HEK293T (cell line): Measurements from ENCODE around the gene GPR37L1.

Source experiments
- CTCF ChIA-PET: fragments of 350-600 bp; formaldehyde crosslinking; extraction: SDS; loops from one replicate; lab custom pipeline; 2021; ENCODE audit warnings: antibody characterized with exemption, inconsistent platforms; lab: Yijun Ruan, JAX
- POLR2A ChIA-PET: fragments of 350-600 bp; formaldehyde crosslinking; extraction: SDS; loops from one replicate; lab custom pipeline; 2020; ENCODE audit warnings: antibody characterized with exemption, inconsistent platforms; lab: Yijun Ruan, JAX
- DNase-seq: peaks from one replicate; pipeline ENCODE4 v3.0.0; 2012; ENCODE audit warnings: mixed read lengths; ENCODE audit errors: extremely low spot score
- ARNT ChIP-seq: fragments of 450-650 bp; IDR thresholded peaks from 2 replicates; pipeline ENCODE4 v1.6.1; 2017; ENCODE audit warnings: mild to moderate bottlenecking
- BHLHE40 ChIP-seq: fragments of 450-650 bp; IDR thresholded peaks from 2 replicates; pipeline ENCODE4 v1.6.1; 2016; ENCODE audit warnings: mild to moderate bottlenecking, moderate library complexity, borderline replicate concordance
- CTBP1 ChIP-seq: fragments of 450-650 bp; IDR thresholded peaks from 2 replicates; pipeline ENCODE4 v1.6.1; 2016; ENCODE audit warnings: borderline replicate concordance
- ELF4 ChIP-seq: fragments of 450-650 bp; IDR thresholded peaks from 2 replicates; pipeline ENCODE4 v1.6.1; 2017; ENCODE audit warnings: antibody characterized with exemption
- FOXA1 ChIP-seq: fragments of 450-650 bp; IDR thresholded peaks from 2 replicates; pipeline ENCODE4 v1.6.1; 2016; ENCODE audit warnings: mild to moderate bottlenecking
- FOXK2 ChIP-seq: fragments of 450-650 bp; IDR thresholded peaks from 2 replicates; pipeline ENCODE4 v1.6.1; 2016; ENCODE audit warnings: mild to moderate bottlenecking
- FOXM1 ChIP-seq: fragments of 450-650 bp; IDR thresholded peaks from 2 replicates; pipeline ENCODE4 v1.6.1; 2017; ENCODE audit warnings: mild to moderate bottlenecking, borderline replicate concordance
- HDGF ChIP-seq: fragments of 450-650 bp; IDR thresholded peaks from 2 replicates; pipeline ENCODE4 v1.6.1; 2017; ENCODE audit warnings: antibody characterized with exemption, borderline replicate concordance
- L3MBTL2 ChIP-seq: fragments of 450-650 bp; conservative IDR thresholded peaks from 2 replicates; pipeline ENCODE4 v1.6.1; 2016; ENCODE audit warnings: mild to moderate bottlenecking
- LEF1 ChIP-seq: fragments of 450-650 bp; IDR thresholded peaks from 2 replicates; pipeline ENCODE4 v1.6.1; 2017; ENCODE audit warnings: mild to moderate bottlenecking, borderline replicate concordance
- NFRKB ChIP-seq: fragments of 450-650 bp; IDR thresholded peaks from 2 replicates; pipeline ENCODE4 v1.6.1; 2016; ENCODE audit warnings: mild to moderate bottlenecking, moderate library complexity
- SP1 ChIP-seq: fragments of 450-650 bp; IDR thresholded peaks from 2 replicates; pipeline ENCODE4 v1.6.1; 2017
- SUZ12 ChIP-seq: fragments of 450-650 bp; IDR thresholded peaks from 2 replicates; pipeline ENCODE4 v1.6.1; 2016; ENCODE audit warnings: mild to moderate bottlenecking
- TARDBP ChIP-seq: fragments of 450-650 bp; IDR thresholded peaks from 2 replicates; pipeline ENCODE4 v1.6.1; 2016
- ZNF384 ChIP-seq: fragments of 450-650 bp; IDR thresholded peaks from 2 replicates; pipeline ENCODE4 v1.6.1; 2016
- TF ChIP-seq, protein P1 (sequence below): fragments of 450-650 bp; IDR thresholded peaks from 2 replicates; pipeline ENCODE4 v1.6.1; 2016

The GPR37L1 gene

DNA sequence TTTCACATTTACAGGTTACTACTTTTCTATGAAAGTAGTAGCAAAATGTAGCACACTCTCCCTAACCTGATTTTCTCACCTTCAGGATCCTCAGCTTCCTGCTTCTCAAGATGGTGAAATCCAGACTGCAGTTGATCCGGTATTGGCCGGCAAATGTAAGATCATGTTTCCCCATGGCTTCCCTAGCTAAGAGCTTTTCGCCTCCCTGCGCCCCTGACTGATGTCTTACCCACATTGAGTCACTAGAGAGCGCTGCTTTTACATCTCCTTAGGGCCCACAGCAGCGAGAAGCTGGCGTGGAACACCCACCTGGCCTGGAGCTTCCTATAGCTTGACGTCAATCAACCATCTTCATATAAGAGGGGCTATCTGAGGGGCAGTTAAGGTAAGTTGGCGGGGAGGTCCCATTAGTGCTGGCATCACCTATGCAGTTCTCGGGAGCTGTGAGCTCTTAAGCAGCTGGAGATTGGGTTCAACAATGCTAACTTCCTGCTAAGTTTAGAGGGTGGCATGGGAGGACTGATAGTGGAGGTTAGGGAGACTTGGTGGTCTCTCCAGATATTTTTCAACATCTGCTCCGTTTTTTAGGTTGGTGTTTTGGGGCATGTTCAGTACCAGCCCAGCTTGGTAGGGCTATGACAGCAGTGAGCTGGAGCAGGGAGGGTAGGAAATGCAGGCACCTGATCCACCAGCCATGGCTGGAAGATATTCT is 32.2 kb downstream of the GPR37L1 start:
- CTCF ChIA-PET: interaction anchor here (0.5 to 2.5 kb wide), 21 partner anchors 8 to 187 kb away, joined by 3 to 13 read pairs (median 4); partner anchors contain the start of genes ARL8A, GPR37L1 and UBE2T
- POLR2A ChIA-PET: interaction anchor here (0.6 to 1.7 kb wide), 2 partner anchors 11 to 1287 kb away, joined by 3 to 9 read pairs; partner anchors contain the start of gene ARL8A
- TF ChIP-seq LEF1 (no peak), BHLHE40 (no peak), FOXK2 (no peak), HDGF (no peak), L3MBTL2 (no peak), CTBP1 (no peak)
- TF ChIP-seq, protein P1, sequence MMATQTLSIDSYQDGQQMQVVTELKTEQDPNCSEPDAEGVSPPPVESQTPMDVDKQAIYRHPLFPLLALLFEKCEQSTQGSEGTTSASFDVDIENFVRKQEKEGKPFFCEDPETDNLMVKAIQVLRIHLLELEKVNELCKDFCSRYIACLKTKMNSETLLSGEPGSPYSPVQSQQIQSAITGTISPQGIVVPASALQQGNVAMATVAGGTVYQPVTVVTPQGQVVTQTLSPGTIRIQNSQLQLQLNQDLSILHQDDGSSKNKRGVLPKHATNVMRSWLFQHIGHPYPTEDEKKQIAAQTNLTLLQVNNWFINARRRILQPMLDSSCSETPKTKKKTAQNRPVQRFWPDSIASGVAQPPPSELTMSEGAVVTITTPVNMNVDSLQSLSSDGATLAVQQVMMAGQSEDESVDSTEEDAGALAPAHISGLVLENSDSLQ: peak; percentile 63

DNA sequence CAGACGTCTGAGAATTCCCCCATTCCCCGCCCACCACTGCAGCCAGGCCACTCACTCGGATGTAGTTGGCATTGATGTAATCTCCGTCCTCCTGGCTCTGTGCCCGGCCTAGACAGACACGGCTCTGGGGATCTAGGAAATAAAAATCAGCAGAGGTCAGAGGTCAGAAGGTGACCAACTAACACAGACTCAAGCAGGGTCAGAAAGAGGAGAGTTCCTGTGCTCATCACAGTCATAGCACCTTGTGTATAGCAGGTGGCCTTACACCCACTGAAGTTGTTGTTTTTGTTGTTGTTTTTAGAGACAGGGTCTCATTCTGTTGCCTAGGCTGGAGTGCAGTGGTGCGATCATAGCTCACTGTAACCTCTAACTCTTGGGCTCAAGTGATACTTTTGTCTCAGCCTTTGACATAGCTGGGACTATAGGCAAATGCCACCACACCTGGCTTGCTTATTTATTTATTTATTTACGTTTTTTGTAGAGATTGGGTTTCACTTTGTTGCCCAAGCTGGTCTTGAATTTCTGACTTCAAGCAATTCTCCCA is 32.8 kb downstream of the GPR37L1 start:
- no peak for TF ChIP-seq SP1
- no peak for TF ChIP-seq TARDBP
- TF ChIP-seq L3MBTL2: no peak
- no peak for TF ChIP-seq FOXM1
- TF ChIP-seq CTBP1: no peak
- TF ChIP-seq ZNF384: no peak
- TF ChIP-seq ELF4: no peak
- TF ChIP-seq ARNT: no peak
- no peak for TF ChIP-seq HDGF
- TF ChIP-seq LEF1: no peak
- POLR2A ChIA-PET: interaction anchor here (1.7 kb wide), 1 partner anchor 12 kb away, joined by 9 read pairs; the partner anchor contains the start of gene ARL8A
- DNase-seq: no peak
- CTCF ChIA-PET: interaction anchor here (0.6 to 2.5 kb wide), 14 partner anchors 8 to 151 kb away, joined by 3 to 13 read pairs (median 4); no protein-coding TSS in a partner anchor

More for the DNA sequence above, 32.2 kb downstream of the GPR37L1 start:
- DNase-seq: peak; percentile 81

DNA sequence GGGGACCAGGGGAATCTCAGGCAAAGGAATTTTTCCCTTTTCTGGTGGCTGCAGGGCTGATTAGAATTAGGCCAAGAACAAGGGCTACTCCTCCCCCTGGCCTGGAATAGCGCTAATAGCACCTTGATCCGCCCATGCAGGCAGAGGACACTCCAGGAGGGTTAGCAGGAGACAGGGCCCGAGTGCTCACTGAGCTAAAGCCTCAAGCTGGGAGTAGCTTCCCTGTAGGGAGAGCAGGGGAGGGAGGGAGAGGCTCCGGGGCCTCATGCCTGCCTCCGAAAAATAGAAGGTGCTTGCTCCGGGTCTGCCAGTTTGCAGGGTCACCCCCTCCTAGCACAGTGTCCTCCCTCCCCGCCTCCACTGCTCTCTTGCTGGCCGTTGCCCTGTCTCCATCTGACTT is 33.9 kb downstream of the GPR37L1 start:
- TF ChIP-seq BHLHE40 (no peak), ZNF384 (no peak), SP1 (no peak), NFRKB (no peak), LEF1 (no peak), FOXA1 (no peak), FOXK2 (no peak), HDGF (no peak), CTBP1 (no peak), TARDBP (no peak), SUZ12 (no peak), ARNT (no peak), FOXM1 (no peak), ELF4 (no peak), L3MBTL2 (no peak)
- TF ChIP-seq, protein P1: no peak
- ChIA-PET POLR2A (interaction anchor here (0.9 kb wide), 1 partner anchor 10 kb away, joined by 3 read pairs; no protein-coding TSS in a partner anchor), CTCF (interaction anchor here (2.5 kb wide), 1 partner anchor 10 kb away, joined by 13 read pairs; no protein-coding TSS in a partner anchor)
- DNase-seq: no peak

DNA sequence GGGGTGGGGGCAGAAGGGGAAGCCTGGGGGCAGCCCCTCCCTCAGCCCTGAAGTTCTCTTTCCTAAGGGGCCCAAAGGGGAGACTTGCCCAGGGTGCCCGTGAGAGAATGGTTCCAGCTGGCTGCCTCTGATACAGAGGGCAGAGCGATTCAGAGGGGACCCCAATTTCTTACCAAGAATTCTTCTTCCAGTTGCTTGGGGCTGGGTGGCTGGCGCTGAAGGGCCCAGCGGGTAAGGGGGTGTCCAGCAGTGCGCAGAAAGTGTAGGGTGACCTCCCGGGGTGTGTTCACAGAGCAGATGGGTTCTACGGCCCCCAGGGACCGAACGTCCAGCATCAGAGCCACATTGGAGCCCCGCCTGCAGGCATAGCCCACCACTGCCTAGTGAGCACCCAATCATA is 35.2 kb downstream of the GPR37L1 start:
- no peak for DNase-seq
- no peak for TF ChIP-seq CTBP1
- TF ChIP-seq BHLHE40: no peak
- TF ChIP-seq ARNT: no peak
- no peak for TF ChIP-seq SUZ12
- no peak for TF ChIP-seq FOXK2
- TF ChIP-seq FOXM1: no peak
- no peak for TF ChIP-seq ZNF384
- TF ChIP-seq ELF4: no peak
- TF ChIP-seq FOXA1: no peak
- no peak for TF ChIP-seq TARDBP
- TF ChIP-seq LEF1: no peak
- TF ChIP-seq L3MBTL2: no peak
- no peak for TF ChIP-seq NFRKB
- TF ChIP-seq SP1: no peak
- TF ChIP-seq HDGF: no peak
- TF ChIP-seq, protein P1: no peak
- POLR2A ChIA-PET: no interaction called here
- CTCF ChIA-PET: no interaction called here

DNA sequence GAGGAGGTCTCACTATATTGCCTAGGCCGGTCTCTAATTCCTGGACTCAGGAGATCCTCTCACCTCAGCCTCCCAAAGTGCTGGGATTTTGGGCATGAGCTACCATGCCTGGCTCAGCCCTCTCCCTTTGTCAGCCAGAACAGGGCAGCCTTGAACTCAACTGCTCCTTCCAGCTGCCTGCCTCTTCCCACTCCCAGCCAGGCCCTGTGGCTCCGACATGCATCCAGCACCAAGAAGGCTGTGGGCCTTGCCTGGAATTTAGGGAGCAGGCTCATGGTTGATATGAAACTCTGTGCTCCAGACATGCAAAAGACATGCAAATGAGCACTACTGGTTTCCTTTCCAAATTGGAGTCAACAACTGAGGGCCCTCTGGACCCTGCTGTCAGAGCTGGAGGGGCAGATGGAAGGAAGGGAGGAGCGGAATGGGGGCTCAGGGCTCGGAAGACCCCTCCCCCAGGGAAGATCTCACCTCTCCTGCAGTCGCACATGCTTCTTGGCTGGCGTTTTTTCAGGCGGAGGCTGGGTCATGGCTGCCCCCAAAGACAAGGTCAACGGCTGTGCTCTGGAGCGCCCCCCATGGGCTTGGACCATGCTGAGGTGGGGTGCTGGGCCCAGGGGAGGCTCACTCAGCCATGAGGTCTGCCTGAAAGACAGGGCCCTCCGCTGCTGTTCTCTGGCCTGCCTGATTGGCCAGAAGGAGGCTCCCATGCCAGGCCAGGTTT is 36.3 kb downstream of the GPR37L1 start:
- POLR2A ChIA-PET: no interaction called here
- DNase-seq: no peak
- CTCF ChIA-PET: no interaction called here
- TF ChIP-seq CTBP1: no peak
- TF ChIP-seq ELF4: no peak
- no peak for TF ChIP-seq FOXK2
- TF ChIP-seq FOXM1: no peak
- TF ChIP-seq, protein P1: no peak
- TF ChIP-seq NFRKB: no peak
